Calu3 (cell line): ENCODE data around the gene SLC25A53. TPM values are rescaled to one million over a fixed set of nuclear protein-coding genes. Genes with fewer than 3 reads are reported as not detected.
A peak's percentile ranks its signal among the peaks of the same experiment; 100 is the strongest.

Experiments used
- Bru-seq: library from RNA; stranded (reverse); fragments of 400-500 nt; gene quantifications from one replicate; lab custom pipeline; 2021; lab: Mats Ljungman, UMichigan
- BruChase-seq, 2 experiments: library from RNA; stranded (reverse); fragments of 400-500 nt; gene quantifications; one replicate each; lab custom pipeline; 2021; lab: Mats Ljungman, UMichigan
- BruUV-seq: library from RNA; stranded (reverse); fragments of 400-500 nt; replicated peaks from 2 replicates; lab custom pipeline; 2021; lab: Mats Ljungman, UMichigan
- CTCF ChIA-PET: fragments of 300-600 bp; sonication (Branson Sonifier 250); formaldehyde crosslinking; loops from one replicate; lab custom pipeline; 2022; ENCODE audit warnings: antibody characterized with exemption; lab: Charles Lee
- DNase-seq: peaks from one replicate; pipeline ENCODE4 v3.0.0; 2022
- H3K27ac Mint-ChIP-seq: one replicate; pipeline ENCODE4 v1.8.0; 2022; ENCODE audit warnings: mixed read lengths; ENCODE audit not compliant: unreplicated experiment
- H3K27me3 Mint-ChIP-seq: one replicate; pipeline ENCODE4 v1.8.0; 2022; ENCODE audit warnings: mixed read lengths; ENCODE audit not compliant: unreplicated experiment
- H3K36me3 Mint-ChIP-seq: one replicate; pipeline ENCODE4 v1.8.0; 2022; ENCODE audit warnings: mild to moderate bottlenecking, moderate library complexity, mixed read lengths; ENCODE audit not compliant: insufficient read depth, unreplicated experiment
- H3K4me1 Mint-ChIP-seq: one replicate; pipeline ENCODE4 v1.8.0; 2022; ENCODE audit warnings: mild to moderate bottlenecking, low read depth, mixed read lengths; ENCODE audit not compliant: unreplicated experiment
- H3K4me3 Mint-ChIP-seq: one replicate; pipeline ENCODE4 v1.8.0; 2022; ENCODE audit warnings: mild to moderate bottlenecking, low read depth, moderate library complexity, mixed read lengths; ENCODE audit not compliant: unreplicated experiment
- H3K9me3 Mint-ChIP-seq: one replicate; pipeline ENCODE4 v1.8.0; 2022; ENCODE audit warnings: low read depth, mixed read lengths; ENCODE audit not compliant: unreplicated experiment
- CTCF ChIP-seq: fragments of 200-600 bp; IDR thresholded peaks from one replicate; pipeline ENCODE4 v1.8.0; 2022; ENCODE audit warnings: antibody characterized with exemption; ENCODE audit not compliant: unreplicated experiment
- intact Hi-C: fragments of 100-400 bp; cut with micrococcal nuclease; formaldehyde crosslinking; loops from one replicate; pipeline ENCODE4 v1.10.0; 2022; ENCODE audit not compliant: unreplicated experiment
- long read RNA-seq: library from polyadenylated mRNA; stranded (forward); transcript quantifications from one replicate; pipeline ENCODE4 v2.0.0, GENCODE V29; 2022
- total RNA-seq: library from RNA; stranded (reverse); gene quantifications from 2 replicates; pipeline ENCODE4 v1.2.3, GENCODE V29; 2022

The SLC25A53 gene
- total RNA-seq (5.9 and 6.9 TPM in 2 replicates), Bru-seq, nascent RNA (percentile 60 among the genes with signal in this experiment), BruChase-seq, experiment 1, labeled RNA remaining after a 6-hour chase (percentile 66 among the genes with signal in this experiment), BruChase-seq, experiment 2, labeled RNA remaining after a 2-hour chase (percentile 65 among the genes with signal in this experiment)
- long read RNA-seq, transcript SLC25A53-201 (2 exons, 731 nt) = major isoform, 9 of 13 reads
- long read RNA-seq, partial matches to known transcripts = 0 of 13 reads
- long read RNA-seq, other reads (novel, unspliced or antisense) = 4 of 13 reads

- CTCF ChIA-PET = interaction anchor here (1.5 kb wide), 1 partner anchor 9 kb away, joined by 8 read pairs; the partner anchor contains the start of gene FAM199X
- peak within 1 kb of the TSS; percentile 76 for H3K4me3 Mint-ChIP-seq
- no peaks in the 10 kb centered on the region for H3K9me3 Mint-ChIP-seq
- no peaks in the 10 kb centered on the region for H3K4me1 Mint-ChIP-seq
- peak within 1 kb of the TSS; percentile 90 for H3K27ac Mint-ChIP-seq
- DNase-seq = peak; percentile 75
- BruUV-seq = TSS peak; percentile 86
- H3K27me3 Mint-ChIP-seq = no peaks in the 10 kb centered on the region
- peaks cover 17% of the 10 kb centered on the region for H3K36me3 Mint-ChIP-seq
- intact Hi-C loops = no loop called here
- no peak for TF ChIP-seq CTCF
These were observed at the start of gene SLC25A53 for GRCh38 chrX:104156630-104157529. Gene SLC25A53 (minus strand): TSS chrX:104157009. CDS start chrX:104105257, 51,752 bp downstream.

- Mint-ChIP-seq H3K27ac (no peak overlapping the region), H3K4me1 (no peaks in the 10 kb centered on the region), H3K36me3 (no peaks in the 10 kb centered on the region), H3K27me3 (no peaks in the 10 kb centered on the region), H3K4me3 (no peak overlapping the region), H3K9me3 (no peaks in the 10 kb centered on the region)
- CTCF ChIA-PET = no interaction called here
- BruUV-seq = no TSS peak
- DNase-seq = no peak
- intact Hi-C loops = no loop called here
- no peak for TF ChIP-seq CTCF
These were observed 48.7 kb upstream of the SLC25A53 start for GRCh38 chrX:104205548-104205947.

GRCh38 chrX:104195489-104196084, 38.8 kb upstream of the SLC25A53 start:
- peak; percentile 20 for DNase-seq
- TF ChIP-seq CTCF = peak; percentile 28
- Mint-ChIP-seq H3K4me1 (no peaks in the 10 kb centered on the region), H3K36me3 (no peaks in the 10 kb centered on the region), H3K27ac (no peak overlapping the region), H3K4me3 (no peak overlapping the region), H3K9me3 (no peaks in the 10 kb centered on the region), H3K27me3 (no peaks in the 10 kb centered on the region)
- BruUV-seq = no TSS peak
- intact Hi-C loops = loop anchor here (1.0 to 5.0 kb wide), 2 partner anchors 57 to 76 kb away; partner anchors contain the start of gene ESX1
- CTCF ChIA-PET = interaction anchor here (1.0 to 1.6 kb wide), 2 partner anchors 75 to 120 kb away, joined by 3 to 5 read pairs; no protein-coding TSS in a partner anchor

- no TSS peak for BruUV-seq
- H3K27me3 Mint-ChIP-seq = no peaks in the 10 kb centered on the region
- no peak overlapping the region for H3K27ac Mint-ChIP-seq
- no peaks in the 10 kb centered on the region for H3K4me1 Mint-ChIP-seq
- peaks cover under 1% of the 10 kb centered on the region for H3K36me3 Mint-ChIP-seq
- intact Hi-C loops = loop anchor here (1.0 to 5.0 kb wide), 2 partner anchors 57 to 76 kb away; partner anchors contain the start of gene ESX1
- no peak for DNase-seq
- no peaks in the 10 kb centered on the region for H3K9me3 Mint-ChIP-seq
- no peak for TF ChIP-seq CTCF
- CTCF ChIA-PET = interaction anchor here (1.0 to 1.6 kb wide), 2 partner anchors 76 to 120 kb away, joined by 3 to 5 read pairs; no protein-coding TSS in a partner anchor
- H3K4me3 Mint-ChIP-seq = no peak overlapping the region
These were observed 38.2 kb upstream of the SLC25A53 start for GRCh38 chrX:104195013-104195412.
